ENCODE measurements around the gene KIF19.

GRCh38 chr17:74404218-74404617 is 78.2 kb downstream of the KIF19 start:
- TF ChIP-seq MAX (IDR thresholded peaks at IDR 0.05) (no peak), CTCF (IDR thresholded peaks at IDR 0.05; ENCODE audit: low read depth, low read length, missing input control) (no peak), SP1 (IDR thresholded peaks at IDR 0.05) (no peak), RAD21 (IDR thresholded peaks at IDR 0.05) (no peak), JUND (IDR thresholded peaks at IDR 0.05) (no peak), TAF1 (conservative IDR thresholded peaks at IDR 0.05) (no peak), REST (IDR thresholded peaks at IDR 0.05) (no peak), GABPA (IDR thresholded peaks at IDR 0.05 in 1 of 2, conservative IDR thresholded peaks at IDR 0.05 in 1 of 2) (no peak), EGR1 (IDR thresholded peaks at IDR 0.05; ENCODE audit: low read depth in 2 of 2) (no peak)

Data from liver (tissue), 3 donors.